Measurements from ENCODE around the gene SCUBE1.

GRCh38 chr22:43295660-43296059 lies 47.5 kb downstream of the SCUBE1 start:
- TF ChIP-seq CTCF (IDR thresholded peaks at IDR 0.05) (no peak), POLR2A (IDR thresholded peaks at IDR 0.05) (no peak), EP300 (IDR thresholded peaks at IDR 0.05) (no peak)
